HepG2 (cell line): ENCODE results near the gene GJD3. TPM values are rescaled to one million over a fixed set of nuclear protein-coding genes. Genes with fewer than 3 reads are reported as not detected.

Source experiments
- CBX2 ChIP-seq, 2 experiments: fragments of 200-600 bp in 1 of 2; sonication (generic); formaldehyde crosslinking in 1 of 2; IDR thresholded peaks; 2 replicates each; pipeline versions ENCODE4 v1.7.0 to v1.8.1; 2018 to 2022; ENCODE audit warnings: low read depth in 2 of 2, low read length in 1 of 2, mild to moderate bottlenecking in 1 of 2, missing genetic modification reagents in 1 of 2
- GLI4 ChIP-seq: sonication (generic); formaldehyde crosslinking; IDR thresholded peaks from 2 replicates; pipeline ENCODE4 v1.5.1; 2020; ENCODE audit warnings: missing genetic modification reagents, mild to moderate bottlenecking, moderate library complexity, borderline replicate concordance
- HDAC1 ChIP-seq: sonication (generic); formaldehyde crosslinking; IDR thresholded peaks from 2 replicates; pipeline ENCODE4 v1.5.1; 2020; ENCODE audit warnings: mild to moderate bottlenecking, missing genetic modification reagents
- ISX ChIP-seq: sonication (generic); formaldehyde crosslinking; conservative IDR thresholded peaks from 2 replicates; pipeline ENCODE4 v1.5.0; 2020; ENCODE audit warnings: missing genetic modification reagents
- JUND ChIP-seq: sonication (generic); formaldehyde crosslinking; IDR thresholded peaks from 2 replicates; pipeline ENCODE4 v1.8.0; 2022; ENCODE audit warnings: mild to moderate bottlenecking, missing genetic modification reagents
- KMT2B ChIP-seq: IDR thresholded peaks from 2 replicates; pipeline ENCODE4 v1.6.1; 2016; ENCODE audit warnings: missing genetic modification reagents, missing compliant biosample characterization
- MAFG ChIP-seq: sonication (generic); formaldehyde crosslinking; IDR thresholded peaks from 2 replicates; pipeline ENCODE4 v1.5.1; 2020; ENCODE audit warnings: mild to moderate bottlenecking, missing genetic modification reagents
- POLR2A ChIP-seq, 2 experiments: IDR thresholded peaks; 2 replicates each; pipeline ENCODE4 v1.6.1; 2011; ENCODE audit warnings: low read depth in 2 of 2, low read length in 2 of 2, mild to moderate bottlenecking in 1 of 2, moderate library complexity in 1 of 2; ENCODE audit not compliant: insufficient read depth in 1 of 2
- RCOR2 ChIP-seq: IDR thresholded peaks from 2 replicates; pipeline ENCODE4 v1.6.1; 2016; ENCODE audit warnings: missing biosample characterization, missing genetic modification reagents
- SOX6 ChIP-seq, 2 experiments: fragments of 450-650 bp in 1 of 2; sonication (generic) in 1 of 2; formaldehyde crosslinking in 1 of 2; IDR thresholded peaks; 2 replicates each; pipeline versions ENCODE4 v1.4.0 to v1.6.1; 2017 to 2020; ENCODE audit warnings: antibody characterized with exemption in 1 of 2, mild to moderate bottlenecking in 1 of 2, missing genetic modification reagents in 1 of 2
- SP5 ChIP-seq: IDR thresholded peaks from 2 replicates; pipeline ENCODE4 v1.6.1; 2016; ENCODE audit warnings: low read depth, borderline replicate concordance
- ZBTB7A ChIP-seq: sonication (generic); formaldehyde crosslinking; IDR thresholded peaks from 2 replicates; pipeline ENCODE4 v1.8.0; 2022; ENCODE audit warnings: mild to moderate bottlenecking, missing genetic modification reagents
- ZFP1 ChIP-seq: IDR thresholded peaks from 2 replicates; pipeline ENCODE4 v1.6.1; 2016
- ZNF446 ChIP-seq: sonication (generic); formaldehyde crosslinking; IDR thresholded peaks from 2 replicates; pipeline ENCODE4 v1.5.0; 2020; ENCODE audit warnings: mild to moderate bottlenecking, missing genetic modification reagents
- ZNF776 ChIP-seq: sonication (generic); formaldehyde crosslinking; IDR thresholded peaks from 2 replicates; pipeline ENCODE4 v1.4.0; 2020; ENCODE audit warnings: mild to moderate bottlenecking, missing genetic modification reagents
- polyA plus RNA-seq, 8 experiments: library from polyadenylated mRNA; depleted of rRNA in 3 of 8; stranded (reverse) in 7 of 8; unstranded in 1 of 8; fragments of >200 nt; fragmentation: Illumina TruSeq in 4 of 8; extraction: Trizol in 4 of 8; gene quantifications; 2 replicates each; pipeline versions ENCODE4 v1.2.1 to v1.2.3, GENCODE V29; 2011 to 2016; ENCODE audit warnings: low read depth in 4 of 8, missing spikeins in 1 of 8, mixed read lengths in 1 of 8; ENCODE audit not compliant: insufficient read depth in 1 of 8
- total RNA-seq, 5 experiments: library from RNA; depleted of rRNA; stranded (reverse); fragments of >200 nt; fragmentation: Illumina TruSeq; extraction: Trizol; gene quantifications; 2 replicates each; pipeline ENCODE4 v1.2.3, GENCODE V29; 2016; ENCODE audit warnings: low read depth in 1 of 5
- TF ChIP-seq, protein P1 (sequence below): sonication (generic); formaldehyde crosslinking; IDR thresholded peaks from 2 replicates; pipeline ENCODE4 v1.4.0; 2020; ENCODE audit warnings: missing genetic modification reagents, borderline replicate concordance
- TF ChIP-seq, protein P2 (sequence below): sonication (generic); formaldehyde crosslinking; IDR thresholded peaks from 2 replicates; pipeline ENCODE4 v1.5.0; 2020; ENCODE audit warnings: mild to moderate bottlenecking, missing genetic modification reagents, borderline replicate concordance
- TF ChIP-seq, protein P3 (sequence below): IDR thresholded peaks from 2 replicates; pipeline ENCODE4 v1.6.1; 2016; ENCODE audit warnings: low read depth, missing genetic modification reagents, missing compliant biosample characterization

GJD3 gene
- total and polyA plus RNA-seq, 2 of the 13 experiments (the other 11 are each of a cell fraction or from before 2014, with no cell fraction given): not detected

DNA sequence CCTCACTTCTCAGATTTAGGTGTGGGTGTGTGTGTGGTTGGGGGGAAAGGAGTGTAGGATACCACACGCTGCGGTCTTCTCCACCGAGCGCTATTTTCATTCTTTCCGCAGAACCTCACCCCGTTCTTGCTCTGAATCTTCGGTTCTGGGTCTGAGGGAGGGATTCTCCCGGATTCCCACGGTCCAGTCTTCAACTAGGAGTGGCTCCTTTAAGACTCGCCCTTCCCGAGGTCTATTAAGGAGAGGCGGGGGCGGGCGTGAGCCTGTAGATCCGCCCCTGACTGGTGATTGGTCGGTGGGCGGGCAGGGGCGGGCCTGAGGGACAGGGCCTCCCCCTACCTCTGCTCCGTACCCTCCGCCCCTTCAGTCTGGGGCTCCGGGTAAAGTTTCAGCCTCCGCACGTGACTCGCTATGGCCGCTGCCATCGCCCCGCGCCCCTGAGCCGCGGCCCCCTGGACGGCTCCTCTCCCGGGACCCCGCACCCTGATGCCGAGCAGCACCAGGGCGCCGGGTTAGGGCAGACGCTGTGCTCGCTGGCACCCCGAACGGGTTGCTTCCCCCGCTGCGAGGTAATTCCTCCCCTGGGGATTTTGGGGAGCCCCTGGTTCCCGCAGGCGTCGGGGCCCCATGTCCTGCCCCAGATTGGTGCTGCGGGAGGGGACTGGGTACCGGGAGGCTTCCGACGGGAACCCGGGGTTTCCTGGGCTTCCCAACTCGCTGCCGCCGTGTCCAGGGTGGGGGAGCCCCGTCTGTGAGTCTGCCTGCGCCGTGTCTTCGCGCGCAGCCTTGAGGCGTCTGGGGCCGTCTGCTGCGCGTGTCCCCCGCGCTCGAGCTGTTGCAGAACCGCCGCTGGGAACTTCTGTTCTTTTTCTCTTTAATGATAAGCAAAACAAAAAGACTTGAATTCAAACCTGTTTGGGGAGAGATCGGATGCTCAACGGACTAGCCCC is 46.4 kb downstream of the GJD3 start (continued):
- TF ChIP-seq GLI4 (CRISPR knock-in tag) (no peak), ZNF446 (CRISPR knock-in tag) (no peak), MAFG (no peak), HDAC1 (CRISPR knock-in tag) (peak; percentile 88), JUND (CRISPR knock-in tag) (no peak), ISX (CRISPR knock-in tag) (peak; percentile 40; the same call in 1 of the 2 replicates), SOX6 (IDR thresholded peaks at IDR 0.05) (no peak), SOX6 (CRISPR knock-in tag; IDR thresholded peaks at IDR 0.05) (peak; percentile 60), ZNF776 (CRISPR knock-in tag) (peak; percentile 39), RCOR2 (CRISPR knock-in tag) (no peak), ZFP1 (no peak), SP5 (CRISPR knock-in tag) (peak; percentile 61; the same call in 1 of the 2 replicates), ZBTB7A (CRISPR knock-in tag) (no peak; the same call in 1 of the 2 replicates), POLR2A (IDR thresholded peaks at IDR 0.05; ENCODE audit: insufficient read depth in 1 of 2, low read depth in 2 of 2, low read length in 2 of 2) (peak; percentile 66 to 88), CBX2 (IDR thresholded peaks at IDR 0.05; ENCODE audit: low read depth, low read length) (no peak), CBX2 (CRISPR knock-in tag; IDR thresholded peaks at IDR 0.05; ENCODE audit: low read depth) (no peak), KMT2B (CRISPR knock-in tag) (no peak)
- TF ChIP-seq, protein P1, sequence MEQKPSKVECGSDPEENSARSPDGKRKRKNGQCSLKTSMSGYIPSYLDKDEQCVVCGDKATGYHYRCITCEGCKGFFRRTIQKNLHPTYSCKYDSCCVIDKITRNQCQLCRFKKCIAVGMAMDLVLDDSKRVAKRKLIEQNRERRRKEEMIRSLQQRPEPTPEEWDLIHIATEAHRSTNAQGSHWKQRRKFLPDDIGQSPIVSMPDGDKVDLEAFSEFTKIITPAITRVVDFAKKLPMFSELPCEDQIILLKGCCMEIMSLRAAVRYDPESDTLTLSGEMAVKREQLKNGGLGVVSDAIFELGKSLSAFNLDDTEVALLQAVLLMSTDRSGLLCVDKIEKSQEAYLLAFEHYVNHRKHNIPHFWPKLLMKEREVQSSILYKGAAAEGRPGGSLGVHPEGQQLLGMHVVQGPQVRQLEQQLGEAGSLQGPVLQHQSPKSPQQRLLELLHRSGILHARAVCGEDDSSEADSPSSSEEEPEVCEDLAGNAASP (CRISPR knock-in tag): peak; percentile 61
- TF ChIP-seq, protein P2, sequence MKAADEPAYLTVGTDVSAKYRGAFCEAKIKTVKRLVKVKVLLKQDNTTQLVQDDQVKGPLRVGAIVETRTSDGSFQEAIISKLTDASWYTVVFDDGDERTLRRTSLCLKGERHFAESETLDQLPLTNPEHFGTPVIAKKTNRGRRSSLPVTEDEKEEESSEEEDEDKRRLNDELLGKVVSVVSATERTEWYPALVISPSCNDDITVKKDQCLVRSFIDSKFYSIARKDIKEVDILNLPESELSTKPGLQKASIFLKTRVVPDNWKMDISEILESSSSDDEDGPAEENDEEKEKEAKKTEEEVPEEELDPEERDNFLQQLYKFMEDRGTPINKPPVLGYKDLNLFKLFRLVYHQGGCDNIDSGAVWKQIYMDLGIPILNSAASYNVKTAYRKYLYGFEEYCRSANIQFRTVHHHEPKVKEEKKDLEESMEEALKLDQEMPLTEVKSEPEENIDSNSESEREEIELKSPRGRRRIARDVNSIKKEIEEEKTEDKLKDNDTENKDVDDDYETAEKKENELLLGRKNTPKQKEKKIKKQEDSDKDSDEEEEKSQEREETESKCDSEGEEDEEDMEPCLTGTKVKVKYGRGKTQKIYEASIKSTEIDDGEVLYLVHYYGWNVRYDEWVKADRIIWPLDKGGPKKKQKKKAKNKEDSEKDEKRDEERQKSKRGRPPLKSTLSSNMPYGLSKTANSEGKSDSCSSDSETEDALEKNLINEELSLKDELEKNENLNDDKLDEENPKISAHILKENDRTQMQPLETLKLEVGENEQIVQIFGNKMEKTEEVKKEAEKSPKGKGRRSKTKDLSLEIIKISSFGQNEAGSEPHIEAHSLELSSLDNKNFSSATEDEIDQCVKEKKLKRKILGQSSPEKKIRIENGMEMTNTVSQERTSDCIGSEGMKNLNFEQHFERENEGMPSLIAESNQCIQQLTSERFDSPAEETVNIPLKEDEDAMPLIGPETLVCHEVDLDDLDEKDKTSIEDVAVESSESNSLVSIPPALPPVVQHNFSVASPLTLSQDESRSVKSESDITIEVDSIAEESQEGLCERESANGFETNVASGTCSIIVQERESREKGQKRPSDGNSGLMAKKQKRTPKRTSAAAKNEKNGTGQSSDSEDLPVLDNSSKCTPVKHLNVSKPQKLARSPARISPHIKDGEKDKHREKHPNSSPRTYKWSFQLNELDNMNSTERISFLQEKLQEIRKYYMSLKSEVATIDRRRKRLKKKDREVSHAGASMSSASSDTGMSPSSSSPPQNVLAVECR (CRISPR knock-in tag): peak; percentile 90; the same call in 1 of the 2 replicates
- TF ChIP-seq, protein P3, sequence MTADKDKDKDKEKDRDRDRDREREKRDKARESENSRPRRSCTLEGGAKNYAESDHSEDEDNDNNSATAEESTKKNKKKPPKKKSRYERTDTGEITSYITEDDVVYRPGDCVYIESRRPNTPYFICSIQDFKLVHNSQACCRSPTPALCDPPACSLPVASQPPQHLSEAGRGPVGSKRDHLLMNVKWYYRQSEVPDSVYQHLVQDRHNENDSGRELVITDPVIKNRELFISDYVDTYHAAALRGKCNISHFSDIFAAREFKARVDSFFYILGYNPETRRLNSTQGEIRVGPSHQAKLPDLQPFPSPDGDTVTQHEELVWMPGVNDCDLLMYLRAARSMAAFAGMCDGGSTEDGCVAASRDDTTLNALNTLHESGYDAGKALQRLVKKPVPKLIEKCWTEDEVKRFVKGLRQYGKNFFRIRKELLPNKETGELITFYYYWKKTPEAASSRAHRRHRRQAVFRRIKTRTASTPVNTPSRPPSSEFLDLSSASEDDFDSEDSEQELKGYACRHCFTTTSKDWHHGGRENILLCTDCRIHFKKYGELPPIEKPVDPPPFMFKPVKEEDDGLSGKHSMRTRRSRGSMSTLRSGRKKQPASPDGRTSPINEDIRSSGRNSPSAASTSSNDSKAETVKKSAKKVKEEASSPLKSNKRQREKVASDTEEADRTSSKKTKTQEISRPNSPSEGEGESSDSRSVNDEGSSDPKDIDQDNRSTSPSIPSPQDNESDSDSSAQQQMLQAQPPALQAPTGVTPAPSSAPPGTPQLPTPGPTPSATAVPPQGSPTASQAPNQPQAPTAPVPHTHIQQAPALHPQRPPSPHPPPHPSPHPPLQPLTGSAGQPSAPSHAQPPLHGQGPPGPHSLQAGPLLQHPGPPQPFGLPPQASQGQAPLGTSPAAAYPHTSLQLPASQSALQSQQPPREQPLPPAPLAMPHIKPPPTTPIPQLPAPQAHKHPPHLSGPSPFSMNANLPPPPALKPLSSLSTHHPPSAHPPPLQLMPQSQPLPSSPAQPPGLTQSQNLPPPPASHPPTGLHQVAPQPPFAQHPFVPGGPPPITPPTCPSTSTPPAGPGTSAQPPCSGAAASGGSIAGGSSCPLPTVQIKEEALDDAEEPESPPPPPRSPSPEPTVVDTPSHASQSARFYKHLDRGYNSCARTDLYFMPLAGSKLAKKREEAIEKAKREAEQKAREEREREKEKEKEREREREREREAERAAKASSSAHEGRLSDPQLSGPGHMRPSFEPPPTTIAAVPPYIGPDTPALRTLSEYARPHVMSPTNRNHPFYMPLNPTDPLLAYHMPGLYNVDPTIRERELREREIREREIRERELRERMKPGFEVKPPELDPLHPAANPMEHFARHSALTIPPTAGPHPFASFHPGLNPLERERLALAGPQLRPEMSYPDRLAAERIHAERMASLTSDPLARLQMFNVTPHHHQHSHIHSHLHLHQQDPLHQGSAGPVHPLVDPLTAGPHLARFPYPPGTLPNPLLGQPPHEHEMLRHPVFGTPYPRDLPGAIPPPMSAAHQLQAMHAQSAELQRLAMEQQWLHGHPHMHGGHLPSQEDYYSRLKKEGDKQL (CRISPR knock-in tag): no peak
